SH-SY5Y (cell line): Measurements from ENCODE around the gene CER1.

Experiments
- GATA2 ChIP-seq: IDR thresholded peaks from 2 replicates; pipeline ENCODE4 v1.6.1; 2011; ENCODE audit warnings: mild to moderate bottlenecking, low read depth, low read length
- GATA3 ChIP-seq: IDR thresholded peaks from 2 replicates; pipeline ENCODE4 v1.6.1; 2011; ENCODE audit warnings: low read depth, mild to moderate bottlenecking, low read length, moderate library complexity

DNA sequence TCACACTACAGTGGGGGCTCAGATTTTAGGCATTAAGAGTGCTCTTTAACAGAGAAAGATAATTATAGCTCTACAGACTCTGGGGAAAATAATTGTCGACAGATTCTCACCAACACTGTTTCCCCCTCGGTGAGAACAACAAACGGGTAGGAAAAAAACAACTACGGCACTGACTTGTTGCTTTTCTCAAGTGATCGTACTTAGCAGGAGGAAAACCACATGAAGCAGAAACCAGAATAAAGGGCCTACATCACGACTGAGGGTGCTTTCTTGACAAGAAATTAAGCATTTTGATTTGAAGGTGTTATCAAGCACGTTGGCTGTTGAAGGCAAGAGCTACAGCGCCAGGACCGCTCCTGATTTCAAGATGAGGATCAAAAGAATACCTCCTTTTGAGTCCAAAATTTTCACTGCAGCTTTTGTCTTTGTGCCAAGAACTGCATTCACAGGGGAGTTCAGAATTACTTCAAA lies 27.2 kb upstream of the CER1 start:
- TF ChIP-seq GATA3 (no peak), GATA2 (no peak)
